Caco-2 (cell line): ENCODE data around the gene VTI1A. TPM values are rescaled to one million over a fixed set of nuclear protein-coding genes. Genes with fewer than 3 reads are reported as not detected.

Experiments used
- BruUV-seq: library from RNA; stranded (reverse); fragments of 400-500 nt; replicated peaks from 2 replicates; lab custom pipeline; 2021; lab: Mats Ljungman, UMichigan
- CTCF ChIA-PET: fragments of 300-600 bp; sonication (Branson Sonifier 250); formaldehyde crosslinking; loops from one replicate; lab custom pipeline; 2022; ENCODE audit warnings: antibody characterized with exemption; lab: Charles Lee
- POLR2A ChIA-PET: fragments of 300-600 bp; sonication (Branson Sonifier 250); formaldehyde crosslinking; loops from one replicate; lab custom pipeline; 2022; ENCODE audit warnings: antibody characterized with exemption; lab: Charles Lee
- DNase-seq, 2 experiments: peaks; one replicate each; pipeline versions ENCODE4 v3.0.0 to v3.0.0-alpha.2; 2020 to 2022
- H3K27me3 ChIP-seq: replicated peaks from 2 replicates; pipeline ENCODE4 v1.6.0; 2011; ENCODE audit warnings: low read length; ENCODE audit not compliant: control insufficient read depth, insufficient read depth
- H3K36me3 ChIP-seq: 2 replicates; pipeline ENCODE4 v1.5.1; 2011; ENCODE audit warnings: low read length; ENCODE audit not compliant: control insufficient read depth, insufficient read depth
- H3K4me1 ChIP-seq: fragments of 250-450 bp; sonication (Bioruptor Pico); 2 replicates; pipeline ENCODE4 v1.5.1; 2020; ENCODE audit warnings: mild to moderate bottlenecking
- H3K4me3 ChIP-seq: 2 replicates; pipeline ENCODE4 v1.5.1; 2011; ENCODE audit warnings: low read depth, mild to moderate bottlenecking, control low read depth, low read length
- H3K9me3 ChIP-seq: fragments of 250-450 bp; sonication (Bioruptor Pico); 2 replicates; pipeline ENCODE4 v1.5.1; 2020; ENCODE audit warnings: mild to moderate bottlenecking, moderate library complexity
- H3K27ac Mint-ChIP-seq: one replicate; pipeline ENCODE4 v1.8.0; 2022; ENCODE audit warnings: mixed read lengths; ENCODE audit not compliant: unreplicated experiment
- H3K27me3 Mint-ChIP-seq: one replicate; pipeline ENCODE4 v1.8.0; 2022; ENCODE audit warnings: mixed read lengths; ENCODE audit not compliant: insufficient read depth, unreplicated experiment
- H3K36me3 Mint-ChIP-seq: one replicate; pipeline ENCODE4 v1.8.0; 2022; ENCODE audit warnings: mild to moderate bottlenecking, mixed read lengths; ENCODE audit not compliant: insufficient read depth, unreplicated experiment
- H3K4me1 Mint-ChIP-seq: one replicate; pipeline ENCODE4 v1.8.0; 2022; ENCODE audit warnings: low read depth, mixed read lengths; ENCODE audit not compliant: unreplicated experiment
- H3K4me3 Mint-ChIP-seq: one replicate; pipeline ENCODE4 v1.8.0; 2022; ENCODE audit warnings: mild to moderate bottlenecking, moderate library complexity, mixed read lengths; ENCODE audit not compliant: unreplicated experiment
- H3K9me3 Mint-ChIP-seq: one replicate; pipeline ENCODE4 v1.8.0; 2022; ENCODE audit warnings: mixed read lengths; ENCODE audit not compliant: unreplicated experiment
- intact Hi-C: fragments of 100-400 bp; cut with micrococcal nuclease; formaldehyde crosslinking; loops from one replicate; pipeline ENCODE4 v1.10.0; 2022; ENCODE audit not compliant: unreplicated experiment
- total RNA-seq: library from RNA; stranded (reverse); gene quantifications from 2 replicates; pipeline ENCODE4 v1.2.3, GENCODE V29; 2022
- TF ChIP-seq, protein P1 (sequence below), 2 experiments: fragments of 200-600 bp in 1 of 2; IDR thresholded peaks; 1 replicate in 1 of 2; 2 replicates in 1 of 2; pipeline versions ENCODE4 v1.5.1 to v1.8.0; 2011 to 2022; ENCODE audit warnings: antibody characterized with exemption in 1 of 2, control low read depth in 1 of 2, inconsistent platforms in 1 of 2, low read depth in 1 of 2, low read length in 1 of 2, mild to moderate bottlenecking in 1 of 2, moderate library complexity in 1 of 2; ENCODE audit not compliant: insufficient read depth in 1 of 2, severe bottlenecking in 1 of 2, unreplicated experiment in 1 of 2

The VTI1A gene
- total RNA-seq, 1 experiment from 2014 or later = 45.6 TPM

DNA sequence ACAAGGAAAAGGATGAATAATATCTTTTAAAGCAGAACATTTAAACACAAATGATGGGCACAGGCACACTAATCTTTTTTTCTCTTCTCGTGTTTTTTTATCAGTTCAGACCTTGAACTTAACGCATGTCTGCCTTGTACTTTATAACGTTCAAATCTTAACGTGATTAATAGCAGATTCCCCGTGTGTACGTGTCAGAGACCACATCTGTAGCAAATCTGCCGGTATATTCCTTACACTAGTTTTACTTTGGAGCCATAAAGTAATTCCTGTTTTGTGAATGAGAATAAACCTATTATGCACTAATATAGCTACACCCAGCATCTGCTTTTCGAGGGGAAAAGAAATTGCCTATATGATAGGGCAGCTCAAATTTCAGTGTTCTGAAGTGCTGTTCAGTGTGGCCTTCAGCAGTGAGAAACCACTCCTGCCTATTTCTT lies 337.0 kb downstream of the VTI1A start:
- BruUV-seq = no TSS peak

DNA sequence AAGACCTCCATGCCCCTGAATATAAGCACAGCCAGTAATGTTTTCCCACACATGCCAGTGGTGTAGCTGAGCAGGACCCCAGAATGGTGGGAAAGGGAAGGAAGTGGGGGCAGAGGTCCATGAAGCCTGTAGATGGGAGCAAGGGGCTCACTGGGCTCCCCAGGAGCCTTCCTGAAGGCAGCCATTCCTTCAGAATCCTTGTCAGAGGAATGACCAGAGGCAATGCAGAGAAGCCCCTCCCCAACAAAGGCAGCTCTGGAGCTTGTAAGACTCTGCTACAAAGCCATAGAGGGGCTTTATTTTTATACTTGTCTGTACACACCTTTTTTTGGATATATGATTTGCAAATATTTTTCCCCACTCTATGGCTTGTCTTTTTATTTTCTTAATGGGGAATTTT lies 338.1 kb downstream of the VTI1A start:
- POLR2A ChIA-PET = no interaction called here
- Mint-ChIP-seq H3K9me3 (peaks cover 20% of the 10 kb centered on the region), H3K36me3 (peaks cover 5% of the 10 kb centered on the region), H3K27me3 (no peaks in the 10 kb centered on the region), H3K4me1 (peaks cover 20% of the 10 kb centered on the region), H3K27ac (no peak overlapping the region), H3K4me3 (no peak overlapping the region)
- Histone ChIP-seq H3K9me3 (peaks cover 4% of the 10 kb centered on the region; the same call in 1 of the 2 replicates), H3K27me3 (no peaks in the 10 kb centered on the region), H3K4me3 (no peak overlapping the region), H3K36me3 (peaks cover 2% of the 10 kb centered on the region; the same call in 1 of the 2 replicates), H3K4me1 (peaks cover 13% of the 10 kb centered on the region)
- BruUV-seq = no TSS peak
- TF ChIP-seq, protein P1, sequence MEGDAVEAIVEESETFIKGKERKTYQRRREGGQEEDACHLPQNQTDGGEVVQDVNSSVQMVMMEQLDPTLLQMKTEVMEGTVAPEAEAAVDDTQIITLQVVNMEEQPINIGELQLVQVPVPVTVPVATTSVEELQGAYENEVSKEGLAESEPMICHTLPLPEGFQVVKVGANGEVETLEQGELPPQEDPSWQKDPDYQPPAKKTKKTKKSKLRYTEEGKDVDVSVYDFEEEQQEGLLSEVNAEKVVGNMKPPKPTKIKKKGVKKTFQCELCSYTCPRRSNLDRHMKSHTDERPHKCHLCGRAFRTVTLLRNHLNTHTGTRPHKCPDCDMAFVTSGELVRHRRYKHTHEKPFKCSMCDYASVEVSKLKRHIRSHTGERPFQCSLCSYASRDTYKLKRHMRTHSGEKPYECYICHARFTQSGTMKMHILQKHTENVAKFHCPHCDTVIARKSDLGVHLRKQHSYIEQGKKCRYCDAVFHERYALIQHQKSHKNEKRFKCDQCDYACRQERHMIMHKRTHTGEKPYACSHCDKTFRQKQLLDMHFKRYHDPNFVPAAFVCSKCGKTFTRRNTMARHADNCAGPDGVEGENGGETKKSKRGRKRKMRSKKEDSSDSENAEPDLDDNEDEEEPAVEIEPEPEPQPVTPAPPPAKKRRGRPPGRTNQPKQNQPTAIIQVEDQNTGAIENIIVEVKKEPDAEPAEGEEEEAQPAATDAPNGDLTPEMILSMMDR (IDR thresholded peaks at IDR 0.05; ENCODE audit: insufficient read depth in 1 of 2, low read depth in 1 of 2, low read length in 1 of 2, severe bottlenecking in 1 of 2, unreplicated experiment in 1 of 2) = no peak
- CTCF ChIA-PET = no interaction called here
- intact Hi-C loops = no loop called here
- DNase-seq = no peak

More for the DNA sequence above, 337.0 kb downstream of the VTI1A start:
- Histone ChIP-seq H3K4me3 (no peak overlapping the region), H3K27me3 (no peaks in the 10 kb centered on the region), H3K36me3 (peaks cover 2% of the 10 kb centered on the region; the same call in 1 of the 2 replicates), H3K4me1 (peaks cover 22% of the 10 kb centered on the region), H3K9me3 (peaks cover 4% of the 10 kb centered on the region; the same call in 1 of the 2 replicates)
- H3K4me1 Mint-ChIP-seq = peaks cover 27% of the 10 kb centered on the region
- H3K36me3 Mint-ChIP-seq = peaks cover 5% of the 10 kb centered on the region
- ChIA-PET POLR2A (no interaction called here), CTCF (no interaction called here)
- H3K27ac Mint-ChIP-seq = no peak overlapping the region
- intact Hi-C loops = no loop called here
- TF ChIP-seq, protein P1 (IDR thresholded peaks at IDR 0.05; ENCODE audit: insufficient read depth in 1 of 2, low read depth in 1 of 2, low read length in 1 of 2, severe bottlenecking in 1 of 2, unreplicated experiment in 1 of 2) = no peak
- H3K4me3 Mint-ChIP-seq = no peak overlapping the region
- no peaks in the 10 kb centered on the region for H3K27me3 Mint-ChIP-seq
- H3K9me3 Mint-ChIP-seq = peaks cover 10% of the 10 kb centered on the region
- no peak for DNase-seq

DNA sequence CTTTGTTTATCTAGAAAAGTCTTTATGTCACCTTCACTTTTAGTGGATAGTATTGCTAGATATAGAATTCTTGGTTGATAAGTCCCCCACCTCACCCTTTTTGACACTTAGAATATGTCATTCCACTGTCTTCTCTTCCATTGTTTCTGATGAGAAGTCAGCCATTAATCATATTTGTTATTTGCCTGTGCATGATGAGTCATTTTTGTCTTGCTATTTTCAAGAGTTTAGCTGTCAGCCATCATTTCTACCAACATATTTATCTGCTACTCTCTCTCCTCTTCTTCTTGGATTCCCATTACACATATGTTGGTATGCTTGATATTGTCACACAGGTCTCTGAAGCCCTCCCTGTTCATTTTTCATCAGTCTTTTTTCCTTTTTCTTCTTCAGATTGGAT lies 342.2 kb downstream of the VTI1A start:
- peaks cover 5% of the 10 kb centered on the region for H3K36me3 Mint-ChIP-seq
- no peak for DNase-seq
- H3K9me3 Mint-ChIP-seq = peaks cover 20% of the 10 kb centered on the region
- H3K9me3 ChIP-seq = peaks cover 4% of the 10 kb centered on the region; the same call in 1 of the 2 replicates
- peaks cover 18% of the 10 kb centered on the region for H3K4me1 ChIP-seq
- TF ChIP-seq, protein P1 (IDR thresholded peaks at IDR 0.05; ENCODE audit: insufficient read depth in 1 of 2, low read depth in 1 of 2, low read length in 1 of 2, severe bottlenecking in 1 of 2, unreplicated experiment in 1 of 2) = no peak
- CTCF ChIA-PET = no interaction called here
- intact Hi-C loops = no loop called here
- no peaks in the 10 kb centered on the region for H3K27me3 ChIP-seq
- H3K27ac Mint-ChIP-seq = no peak overlapping the region
- H3K36me3 ChIP-seq = no peaks in the 10 kb centered on the region
- BruUV-seq = no TSS peak
- POLR2A ChIA-PET = interaction anchor here (0.8 kb wide), 1 partner anchor 23 kb away, joined by 4 read pairs; no protein-coding TSS in a partner anchor
- no peaks in the 10 kb centered on the region for H3K27me3 Mint-ChIP-seq
- H3K4me1 Mint-ChIP-seq = peaks cover 13% of the 10 kb centered on the region
- H3K4me3 Mint-ChIP-seq = no peak overlapping the region
- no peak overlapping the region for H3K4me3 ChIP-seq
